NOMO-1 treated with DMSO at 0.1 percent for 48 hours (cell line): Measurements from ENCODE around the gene CFDP1.
"Not testable (repeated sequence)": the region's sequence is repeated elsewhere in the genome, so short reads cannot be mapped to it uniquely, and the experiment has no call there.

Experiments used
- DNase-seq: peaks from one replicate; lab custom pipeline; 2025; ENCODE audit not compliant: unreplicated experiment; lab: John Stamatoyannopoulos, UW

Gene CFDP1

GRCh38 chr16:75271441-75272096 lies 161.7 kb downstream of the CFDP1 start:
- no peak for DNase-seq

DNA sequence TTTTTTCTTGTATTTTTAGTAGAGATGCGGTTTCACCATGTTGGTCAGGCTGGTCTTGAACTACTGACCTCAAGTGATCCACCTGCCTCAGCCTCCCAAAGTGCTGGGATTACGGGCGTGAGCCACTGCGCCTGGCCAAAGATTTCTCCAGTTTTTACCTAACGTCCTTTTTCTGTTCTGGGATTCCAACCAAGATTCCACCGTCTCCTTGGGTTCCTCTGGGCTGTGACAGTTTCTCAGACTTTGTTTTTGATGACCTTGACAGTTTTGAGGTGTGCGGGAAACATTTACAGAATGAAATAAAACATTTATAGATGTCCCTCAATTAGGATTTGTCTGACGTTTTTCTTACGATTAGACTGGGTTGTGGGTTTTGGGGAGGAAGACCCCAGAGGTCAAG lies 163.9 kb downstream of the CFDP1 start:
- not testable (repeated sequence) for DNase-seq

- DNase-seq: no peak
Observed at GRCh38 chr16:75267631-75268264, 165.6 kb downstream of the CFDP1 start.

DNA sequence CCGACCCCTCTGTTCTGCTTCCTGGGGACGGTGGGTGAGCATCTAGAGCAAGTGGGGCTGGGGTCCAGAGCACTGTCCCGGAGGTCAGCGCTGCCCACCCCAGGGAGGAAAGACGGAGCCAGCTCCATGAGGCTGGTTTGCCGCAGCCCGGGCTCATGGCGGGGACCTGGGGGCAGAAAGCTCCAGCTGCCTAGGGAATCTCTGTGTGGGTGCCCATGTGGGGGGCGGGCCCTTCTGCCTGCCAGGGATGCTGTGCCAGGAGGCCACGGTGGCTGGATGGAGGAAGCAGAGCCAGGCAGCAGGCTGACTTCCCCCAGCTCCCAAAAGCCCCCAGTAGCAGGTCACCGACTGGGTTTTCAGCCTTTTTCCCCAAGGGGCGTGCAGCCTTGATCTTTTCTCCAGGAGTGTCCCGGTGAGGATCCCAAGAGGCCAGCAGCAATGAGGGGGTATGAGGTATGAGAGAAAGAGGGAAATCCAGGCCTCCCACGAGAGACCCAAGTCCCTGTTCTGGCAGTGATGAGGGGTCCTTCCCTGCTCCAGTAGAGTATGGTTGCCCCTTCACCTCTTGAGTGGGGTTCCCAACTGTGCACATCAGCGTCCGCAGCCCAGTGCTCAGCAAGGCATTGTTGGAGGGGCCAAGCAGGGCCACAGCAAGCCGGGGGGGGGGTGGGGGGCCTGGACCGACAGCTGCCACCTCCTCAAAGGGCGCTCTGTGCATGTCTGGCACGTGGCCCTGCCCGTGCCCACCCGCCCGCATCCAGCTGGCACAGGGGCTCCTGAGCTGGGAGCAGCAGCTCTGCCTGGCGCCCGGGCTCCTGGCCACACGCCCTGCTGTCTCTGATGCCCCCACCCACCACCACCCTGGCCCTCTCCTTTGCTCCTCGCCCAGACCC lies 166.3 kb downstream of the CFDP1 start:
- DNase-seq: no peak

GRCh38 chr16:75265911-75266701 lies 167.2 kb downstream of the CFDP1 start:
- no peak for DNase-seq

DNA sequence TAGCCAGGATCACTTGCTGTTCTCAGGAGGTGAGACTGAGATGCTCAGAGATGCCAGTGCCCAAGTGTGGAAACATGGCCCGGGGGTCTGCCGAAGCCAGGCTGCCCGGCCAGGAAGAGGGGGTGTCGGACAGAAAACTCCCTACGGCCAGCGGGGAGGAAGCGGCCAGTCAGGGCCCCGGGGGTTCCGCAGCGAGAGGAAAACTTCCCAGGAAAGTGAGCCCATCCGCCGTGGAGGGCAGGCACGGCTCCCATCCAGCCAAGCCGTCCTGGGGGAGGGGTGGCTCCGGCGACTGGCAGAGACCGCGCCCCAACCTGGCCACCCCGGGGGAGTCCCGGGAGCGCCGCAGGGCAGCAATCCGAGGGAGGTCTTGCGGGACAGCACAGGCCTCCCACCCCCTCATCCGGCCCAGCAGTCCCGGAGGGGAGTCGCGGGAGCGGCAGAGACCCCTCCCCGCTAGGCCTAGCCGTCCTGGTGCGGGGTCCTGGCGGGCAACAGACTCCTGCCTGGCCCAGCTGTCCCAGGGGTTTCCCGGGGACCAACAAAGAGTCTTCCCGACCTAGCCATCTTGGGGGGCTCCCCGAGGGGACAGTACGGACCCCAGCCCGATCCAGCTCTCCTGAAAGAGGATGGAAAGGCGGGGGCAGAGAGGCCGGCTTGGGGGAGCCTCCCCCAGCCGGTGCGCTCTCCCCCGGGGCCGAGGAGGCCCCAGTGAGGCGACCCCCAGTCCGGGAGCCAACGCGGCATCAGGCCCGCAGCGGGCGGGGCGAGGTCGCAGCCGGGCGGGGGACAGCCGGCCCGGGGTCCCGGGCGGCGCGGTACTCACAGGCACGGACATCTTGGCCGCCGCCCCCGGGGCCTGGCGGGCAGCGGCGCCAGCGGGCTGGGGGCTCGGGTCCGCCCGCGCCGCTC lies 168.0 kb downstream of the CFDP1 start:
- DNase-seq: no peak

DNA sequence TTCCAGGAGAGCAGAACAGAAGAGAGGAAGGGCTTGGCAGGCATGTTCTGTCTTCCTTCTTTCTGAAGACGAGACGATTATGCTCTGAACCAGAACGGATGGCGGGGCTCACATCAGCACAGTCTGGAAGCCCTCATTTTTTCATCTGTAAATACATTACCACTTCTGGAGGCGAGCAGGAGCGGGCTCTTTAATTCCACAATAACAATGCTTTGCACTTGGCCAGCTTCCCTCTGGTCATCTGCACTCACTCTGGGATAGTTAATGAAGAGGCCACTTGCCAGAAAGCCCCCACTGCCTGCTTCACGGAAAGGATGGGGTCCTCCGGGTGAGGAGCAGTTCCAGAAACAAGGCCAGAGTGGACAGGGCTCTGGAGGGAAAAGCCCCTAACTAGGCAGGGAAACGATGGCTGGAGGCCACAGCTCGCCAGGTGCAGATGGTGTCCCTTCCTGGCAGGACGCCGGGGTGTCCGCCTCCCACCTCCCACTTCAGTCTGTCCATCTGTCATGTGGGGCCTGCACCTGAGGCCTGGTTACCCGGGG lies 168.8 kb downstream of the CFDP1 start:
- no peak for DNase-seq

DNA sequence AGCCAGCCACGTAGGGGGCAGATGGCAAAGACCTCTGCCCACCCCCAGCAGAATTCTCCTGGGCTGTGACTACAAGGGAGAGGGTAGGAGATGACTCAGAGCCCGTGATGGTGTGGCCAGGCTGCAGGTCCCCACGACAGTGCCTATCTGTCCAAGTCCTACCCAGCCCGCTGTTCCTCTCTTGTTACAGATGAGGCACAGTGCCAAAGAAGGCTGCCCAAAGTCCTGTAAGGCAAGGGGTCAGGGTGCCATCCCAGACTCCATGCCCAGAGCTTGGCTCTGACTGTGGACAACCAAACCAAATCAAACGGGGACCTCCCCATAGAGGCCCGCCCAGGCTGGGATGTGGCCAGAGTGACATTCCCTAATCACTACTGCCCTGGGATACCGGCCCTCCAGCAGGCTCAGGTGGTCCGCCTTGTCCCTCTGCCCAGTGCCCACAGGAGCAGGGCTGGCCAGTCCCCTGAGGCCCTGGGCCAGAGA lies 169.3 kb downstream of the CFDP1 start:
- no peak for DNase-seq

DNA sequence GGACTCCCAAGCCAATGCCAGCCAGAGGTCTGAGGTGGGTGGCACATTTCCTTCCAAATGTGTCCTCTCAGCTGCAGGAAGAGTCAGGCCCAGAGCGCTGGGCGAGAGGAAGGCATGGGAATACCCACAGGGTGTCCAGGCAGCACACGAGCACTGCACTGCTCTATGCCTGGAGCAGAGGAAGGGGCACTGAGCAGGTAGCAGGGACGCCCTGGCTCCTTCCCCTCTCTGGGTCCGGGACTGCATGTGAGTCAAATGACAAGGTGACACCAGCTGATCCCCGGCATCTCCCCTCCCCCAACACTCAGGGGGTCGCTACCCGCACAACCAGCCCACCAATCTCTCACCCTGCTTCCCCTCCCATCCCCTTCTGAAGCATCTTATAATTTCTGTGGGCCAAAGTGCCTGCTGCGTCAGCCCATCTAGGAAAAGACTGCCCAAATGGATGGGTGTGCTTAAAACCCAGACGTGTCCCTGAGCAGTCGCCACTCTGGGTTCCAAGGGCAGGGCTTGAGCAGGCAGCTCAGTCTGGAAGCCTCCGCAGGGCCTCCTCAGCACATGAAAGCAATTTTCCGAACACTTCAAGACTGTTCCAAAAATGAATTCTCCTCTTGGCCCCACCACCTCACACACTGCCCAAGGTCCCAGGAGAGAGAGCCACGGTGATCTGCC lies 169.9 kb downstream of the CFDP1 start:
- no peak for DNase-seq

DNA sequence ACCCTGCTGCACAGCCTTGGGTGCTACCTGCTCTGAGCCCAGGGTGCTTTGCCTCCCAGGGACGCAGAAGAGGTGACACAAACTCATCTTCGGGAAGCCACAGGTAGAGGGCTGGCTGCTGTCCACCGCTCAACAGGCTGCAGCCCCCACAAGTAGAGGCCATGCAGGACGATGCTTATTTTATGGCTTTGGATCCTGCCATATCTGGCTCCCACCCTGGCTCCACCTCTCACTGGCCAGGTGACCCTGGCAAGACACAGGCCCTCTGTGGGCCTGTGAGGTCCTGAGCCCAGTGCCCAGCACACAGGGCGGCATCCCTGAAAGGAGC lies 170.5 kb downstream of the CFDP1 start:
- DNase-seq: no peak

GRCh38 chr16:75262104-75262799 lies 171.1 kb downstream of the CFDP1 start:
- DNase-seq: no peak

DNA sequence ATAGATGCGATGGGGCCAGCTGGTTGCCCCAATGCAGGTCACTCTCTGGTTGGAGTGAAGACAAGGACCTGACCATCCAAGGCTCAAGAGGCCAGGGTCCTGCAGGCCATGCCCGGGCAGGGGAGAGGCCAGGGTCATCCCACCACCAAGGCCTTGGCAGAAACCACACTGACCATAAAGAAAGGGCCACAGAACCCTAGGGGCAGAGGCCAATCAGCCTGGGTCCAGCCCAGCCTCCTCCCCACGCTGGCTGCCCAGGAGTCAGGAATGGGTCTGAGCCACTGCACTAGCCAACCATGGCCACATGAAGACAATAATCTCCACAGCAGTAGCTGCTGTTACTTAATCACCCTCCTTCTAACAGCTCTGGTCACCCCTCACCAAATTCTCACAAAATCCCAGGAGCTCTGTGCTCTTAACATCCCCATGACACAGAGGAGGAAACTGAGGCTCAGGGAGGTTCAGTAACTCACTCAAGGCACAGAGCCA lies 171.7 kb downstream of the CFDP1 start:
- no peak for DNase-seq

DNA sequence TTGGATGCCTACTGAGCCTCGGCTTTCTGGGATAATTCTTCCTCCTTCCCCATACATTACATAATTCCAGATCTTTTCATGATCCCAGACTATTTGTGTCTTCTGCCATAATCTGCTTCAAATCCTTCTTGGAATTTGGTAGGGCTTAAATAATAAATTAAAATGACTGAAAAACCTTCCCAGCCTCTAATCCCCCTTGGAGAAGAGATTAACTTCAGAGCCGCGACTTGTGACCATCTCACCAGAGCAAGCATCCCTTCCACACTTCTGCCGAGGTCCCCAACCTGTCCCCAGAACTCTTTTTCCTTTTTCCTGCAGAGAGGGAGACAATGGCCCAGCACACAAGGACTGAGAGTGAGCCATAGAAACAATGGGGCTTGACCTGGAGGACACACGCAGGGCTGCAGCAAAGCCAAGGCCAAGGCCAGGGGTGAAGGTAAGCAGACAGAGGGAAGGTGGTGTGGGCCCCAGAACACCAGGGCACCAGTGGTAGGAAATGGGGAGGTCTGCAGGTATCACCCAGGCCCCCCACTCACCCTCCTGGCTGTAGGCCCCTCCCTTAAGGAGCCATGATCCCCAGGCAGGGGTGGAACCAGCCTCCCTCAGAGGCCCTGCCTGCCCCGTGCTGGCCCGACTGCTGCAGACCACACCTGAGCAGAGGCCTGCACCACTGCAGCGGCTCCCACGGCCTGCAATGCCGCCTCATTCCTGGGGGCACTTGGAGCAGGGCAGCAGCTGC lies 172.3 kb downstream of the CFDP1 start:
- DNase-seq: no peak

GRCh38 chr16:75258807-75259141 lies 174.5 kb downstream of the CFDP1 start:
- DNase-seq: no peak

GRCh38 chr16:75257886-75258806 lies 175.2 kb downstream of the CFDP1 start:
- DNase-seq: no peak

- no peak for DNase-seq
Observed at GRCh38 chr16:75256696-75257343, 176.5 kb downstream of the CFDP1 start.
